Glutamatergic neuron (in vitro differentiated cells): ENCODE results near the gene NUDT1. TPM values are rescaled to one million over a fixed set of nuclear protein-coding genes. Genes with fewer than 3 reads are reported as not detected.
A peak's percentile ranks its signal among the peaks of the same experiment; 100 is the strongest.

ENCODE experiments used
- DNase-seq: peaks from one replicate; pipeline ENCODE4 v3.0.0; 2022
- H3K27ac Mint-ChIP-seq: one replicate; pipeline ENCODE4 v1.8.0; 2020; ENCODE audit warnings: mild to moderate bottlenecking, mixed read lengths, inconsistent platforms; ENCODE audit not compliant: unreplicated experiment
- H3K27me3 Mint-ChIP-seq: one replicate; pipeline ENCODE4 v1.8.0; 2020; ENCODE audit warnings: mild to moderate bottlenecking, moderate library complexity, mixed read lengths, inconsistent platforms; ENCODE audit not compliant: unreplicated experiment
- H3K36me3 Mint-ChIP-seq: one replicate; pipeline ENCODE4 v1.8.0; 2020; ENCODE audit warnings: mild to moderate bottlenecking, mixed read lengths, inconsistent platforms; ENCODE audit not compliant: unreplicated experiment
- H3K4me1 Mint-ChIP-seq: one replicate; pipeline ENCODE4 v1.8.0; 2020; ENCODE audit warnings: mild to moderate bottlenecking, low read depth, mixed read lengths, inconsistent platforms; ENCODE audit not compliant: unreplicated experiment
- H3K4me3 Mint-ChIP-seq: one replicate; pipeline ENCODE4 v1.8.0; 2020; ENCODE audit warnings: mild to moderate bottlenecking, mixed read lengths, inconsistent platforms; ENCODE audit not compliant: unreplicated experiment
- H3K9me3 Mint-ChIP-seq: one replicate; pipeline ENCODE4 v1.8.0; 2020; ENCODE audit warnings: mild to moderate bottlenecking, moderate library complexity, mixed read lengths, inconsistent platforms; ENCODE audit not compliant: unreplicated experiment
- total RNA-seq: library from RNA; stranded (reverse); fragmentation: NEBNext Ultra II Directional; extraction: Animal tissue kit (Norgen Biotek cat#: 25700); gene quantifications from one replicate; pipeline ENCODE4 v1.2.1, GENCODE V29; 2021; ENCODE audit not compliant: unreplicated experiment
- TF ChIP-seq, protein P1 (sequence below): fragments of 200-600 bp; sonication (generic); IDR thresholded peaks from one replicate; pipeline ENCODE4 v1.5.0; 2021; ENCODE audit not compliant: partially characterized antibody, unreplicated experiment

The NUDT1 gene
- total RNA-seq, 1 donor from 2014 or later: 19.5 TPM

DNA sequence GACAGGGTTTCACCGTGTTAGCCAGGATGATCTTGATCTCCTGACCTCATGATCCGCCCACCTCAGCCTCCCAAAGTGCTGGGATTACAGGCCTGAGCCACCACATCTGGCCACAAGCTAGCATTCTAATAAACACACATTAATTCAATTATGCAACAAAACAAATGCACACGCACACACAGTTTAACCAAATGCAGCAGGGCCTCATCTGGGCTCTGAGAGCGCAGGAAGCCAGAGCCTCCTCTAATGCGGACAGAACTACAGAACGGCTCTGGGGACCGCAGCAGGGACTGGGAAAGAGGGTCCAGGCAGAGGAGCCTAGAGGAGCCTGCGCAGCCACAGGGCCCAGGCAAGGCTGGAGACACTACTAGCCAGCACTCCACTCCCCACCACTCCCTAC lies 13.1 kb upstream of the NUDT1 start:
- Mint-ChIP-seq H3K4me1 (peaks cover 8% of the 10 kb centered on the region), H3K36me3 (peaks cover 4% of the 10 kb centered on the region), H3K27ac (no peak overlapping the region), H3K9me3 (peaks cover 5% of the 10 kb centered on the region), H3K27me3 (peaks cover 14% of the 10 kb centered on the region), H3K4me3 (no peak overlapping the region)
- no peak for DNase-seq
- TF ChIP-seq, protein P1, sequence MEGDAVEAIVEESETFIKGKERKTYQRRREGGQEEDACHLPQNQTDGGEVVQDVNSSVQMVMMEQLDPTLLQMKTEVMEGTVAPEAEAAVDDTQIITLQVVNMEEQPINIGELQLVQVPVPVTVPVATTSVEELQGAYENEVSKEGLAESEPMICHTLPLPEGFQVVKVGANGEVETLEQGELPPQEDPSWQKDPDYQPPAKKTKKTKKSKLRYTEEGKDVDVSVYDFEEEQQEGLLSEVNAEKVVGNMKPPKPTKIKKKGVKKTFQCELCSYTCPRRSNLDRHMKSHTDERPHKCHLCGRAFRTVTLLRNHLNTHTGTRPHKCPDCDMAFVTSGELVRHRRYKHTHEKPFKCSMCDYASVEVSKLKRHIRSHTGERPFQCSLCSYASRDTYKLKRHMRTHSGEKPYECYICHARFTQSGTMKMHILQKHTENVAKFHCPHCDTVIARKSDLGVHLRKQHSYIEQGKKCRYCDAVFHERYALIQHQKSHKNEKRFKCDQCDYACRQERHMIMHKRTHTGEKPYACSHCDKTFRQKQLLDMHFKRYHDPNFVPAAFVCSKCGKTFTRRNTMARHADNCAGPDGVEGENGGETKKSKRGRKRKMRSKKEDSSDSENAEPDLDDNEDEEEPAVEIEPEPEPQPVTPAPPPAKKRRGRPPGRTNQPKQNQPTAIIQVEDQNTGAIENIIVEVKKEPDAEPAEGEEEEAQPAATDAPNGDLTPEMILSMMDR: no peak

DNA sequence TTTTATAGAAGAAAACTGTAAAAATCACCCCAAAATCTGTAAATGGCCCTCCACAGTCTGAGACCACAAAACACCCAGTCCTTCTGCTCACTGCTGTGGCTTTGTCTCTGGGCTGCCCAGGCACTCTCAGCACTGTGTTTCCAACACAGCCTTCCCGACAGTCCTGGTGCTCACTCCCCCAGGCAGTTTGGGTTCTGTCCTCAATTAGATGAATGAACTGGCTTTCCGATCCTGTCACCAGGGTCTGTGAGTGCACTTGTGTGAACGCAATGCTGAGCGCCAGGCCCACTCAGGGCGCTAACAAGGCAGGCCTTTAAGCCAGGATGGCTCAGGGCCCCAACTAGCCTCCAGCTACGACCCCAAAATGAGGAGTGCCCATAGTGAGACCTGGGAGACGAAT lies 12.6 kb upstream of the NUDT1 start:
- H3K27ac Mint-ChIP-seq: peak overlapping the region; percentile 48

DNA sequence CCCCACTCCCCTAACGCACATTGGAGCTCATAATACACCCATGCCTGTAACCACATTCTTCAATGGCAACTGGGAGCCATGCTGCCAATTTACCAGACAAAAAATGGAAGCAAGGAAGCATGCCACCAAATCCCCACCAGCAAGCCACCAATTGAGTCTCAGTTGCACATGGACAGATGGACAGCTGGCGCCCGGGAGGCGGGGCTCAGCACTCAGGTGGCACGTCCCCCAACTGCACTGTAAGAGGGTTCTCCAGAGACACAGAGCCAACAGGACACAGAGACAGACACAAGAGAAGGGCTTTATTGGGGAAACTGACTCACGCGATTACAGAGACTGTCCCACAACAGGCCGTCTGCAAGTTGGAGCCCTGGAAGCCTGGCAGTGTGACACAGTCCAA lies 11.8 kb upstream of the NUDT1 start:
- Mint-ChIP-seq H3K4me1 (peaks cover 8% of the 10 kb centered on the region), H3K27me3 (peaks cover 14% of the 10 kb centered on the region), H3K9me3 (peaks cover 5% of the 10 kb centered on the region), H3K4me3 (peak overlapping the region; percentile 38), H3K36me3 (peaks cover 4% of the 10 kb centered on the region), H3K27ac (peak overlapping the region; percentile 28)
- TF ChIP-seq, protein P1: no peak
- no peak for DNase-seq

More for the DNA sequence above, 12.6 kb upstream of the NUDT1 start:
- Mint-ChIP-seq H3K4me3 (no peak overlapping the region), H3K4me1 (peaks cover 8% of the 10 kb centered on the region), H3K9me3 (peaks cover 5% of the 10 kb centered on the region), H3K36me3 (peaks cover 4% of the 10 kb centered on the region), H3K27me3 (peaks cover 14% of the 10 kb centered on the region)
- DNase-seq: no peak
- TF ChIP-seq, protein P1: no peak

DNA sequence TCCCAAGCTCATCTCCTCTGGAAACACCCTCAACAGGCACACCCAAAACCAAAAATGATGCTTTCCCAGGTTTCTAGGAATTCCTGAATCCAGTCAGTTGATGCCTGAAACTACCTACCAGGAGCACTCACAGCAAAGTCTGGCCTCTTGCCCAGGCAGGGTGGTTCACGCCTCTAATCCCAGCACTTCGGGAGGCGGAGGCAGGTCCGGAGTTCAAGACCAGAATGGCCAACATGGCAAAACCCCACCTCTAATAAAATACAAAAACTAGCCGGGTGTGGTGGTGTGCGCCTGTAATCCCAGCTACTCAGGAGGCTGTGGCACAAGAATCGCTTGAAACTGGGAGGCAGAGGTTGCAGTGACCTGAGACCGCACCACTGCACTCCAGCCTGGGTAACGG lies 11.1 kb upstream of the NUDT1 start:
- Mint-ChIP-seq H3K4me3 (peak overlapping the region; percentile 25), H3K27me3 (peaks cover 8% of the 10 kb centered on the region), H3K36me3 (peaks cover 4% of the 10 kb centered on the region), H3K27ac (no peak overlapping the region), H3K9me3 (peaks cover 5% of the 10 kb centered on the region), H3K4me1 (peaks cover 8% of the 10 kb centered on the region)
- no peak for DNase-seq
- TF ChIP-seq, protein P1: no peak

DNA sequence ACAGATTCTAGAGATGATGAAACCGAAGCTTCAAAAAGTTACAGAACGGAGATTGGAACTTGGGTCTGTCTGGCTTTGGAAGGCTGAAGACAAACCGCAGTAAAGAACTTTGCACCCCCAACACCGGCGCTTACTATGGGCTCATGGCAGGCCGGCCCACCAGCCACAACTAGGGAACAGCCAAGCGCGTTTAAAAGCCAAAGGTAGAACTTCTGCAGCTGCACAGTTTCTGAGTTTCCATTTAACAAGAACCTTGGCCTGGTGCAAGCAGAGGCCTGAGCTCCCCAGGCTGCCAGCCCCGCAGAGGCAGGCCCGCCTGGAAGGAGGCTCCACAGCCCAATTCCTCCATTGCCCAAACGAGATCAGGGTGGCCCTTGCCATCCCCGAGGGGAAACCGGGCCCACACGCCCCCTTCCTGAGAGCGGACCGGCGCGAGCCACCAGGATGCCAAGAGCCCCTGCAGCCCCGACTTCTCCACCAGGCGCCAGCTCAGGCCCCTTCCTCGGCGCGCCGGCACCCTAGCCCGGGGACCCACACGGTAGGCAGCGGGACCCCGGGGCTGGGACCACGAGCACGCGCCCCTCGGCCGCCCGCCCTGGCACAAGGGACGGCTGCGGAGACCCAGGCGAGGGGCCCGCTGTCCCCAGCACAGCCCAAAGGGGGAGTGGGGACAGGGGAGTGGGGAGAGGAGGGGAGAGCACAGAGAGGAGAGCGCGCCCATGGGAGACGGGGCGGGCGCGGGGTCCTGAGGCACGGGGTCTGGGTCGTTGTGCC lies 9.8 kb upstream of the NUDT1 start:
- peaks cover 5% of the 10 kb centered on the region for H3K9me3 Mint-ChIP-seq
- peak; percentile 45 for DNase-seq
- TF ChIP-seq, protein P1: no peak
- peaks cover 5% of the 10 kb centered on the region for H3K27me3 Mint-ChIP-seq
- H3K36me3 Mint-ChIP-seq: peaks cover 4% of the 10 kb centered on the region
- peak overlapping the region; percentile 72 for H3K27ac Mint-ChIP-seq
- H3K4me1 Mint-ChIP-seq: peaks cover 8% of the 10 kb centered on the region
- H3K4me3 Mint-ChIP-seq: peak overlapping the region; percentile 80
